GM19043 (cell line): ENCODE measurements around the gene PCYT1A.
A peak's percentile ranks its signal among the peaks of the same experiment; 100 is the strongest.
"Not testable (repeated sequence)": the region's sequence is repeated elsewhere in the genome, so short reads cannot be mapped to it uniquely, and the experiment has no call there.

Experiments used
- ATAC-seq: cut with Tn5 transposase; IDR thresholded peaks from one replicate; pipeline ENCODE4 v1.9.1; 2021; ENCODE audit warnings: low read depth; ENCODE audit not compliant: unreplicated experiment

PCYT1A gene

GRCh38 chr3:196292286-196292923, 4.9 kb upstream of the PCYT1A start:
- ATAC-seq, result no peak

GRCh38 chr3:196288141-196288460, 575 bp upstream of the PCYT1A start:
- ATAC-seq, result no peak

- peak; percentile 23 for ATAC-seq
Observed at GRCh38 chr3:196287090-196287439, 461 bp downstream of the PCYT1A start.

- no peak for ATAC-seq
Observed at GRCh38 chr3:196284396-196284795, 3.1 kb downstream of the PCYT1A start.

- no peak for ATAC-seq
Observed at GRCh38 chr3:196281962-196282361, 5.6 kb downstream of the PCYT1A start.

- ATAC-seq, result no peak
Observed at GRCh38 chr3:196280689-196281440, 6.7 kb downstream of the PCYT1A start.

- ATAC-seq, result no peak
Observed at GRCh38 chr3:196275126-196275525, 12.4 kb downstream of the PCYT1A start.

GRCh38 chr3:196274585-196274984, 12.9 kb downstream of the PCYT1A start:
- peak; percentile 88 for ATAC-seq

- ATAC-seq, result no peak
Observed at GRCh38 chr3:196273655-196274054, 13.9 kb downstream of the PCYT1A start.

- no peak for ATAC-seq
Observed at GRCh38 chr3:196272826-196273225, 14.7 kb downstream of the PCYT1A start.

- no peak for ATAC-seq
Observed at GRCh38 chr3:196270499-196270898, 17.0 kb downstream of the PCYT1A start.

- no peak for ATAC-seq
Observed at GRCh38 chr3:196268284-196269163, 19.0 kb downstream of the PCYT1A start.

- ATAC-seq, result no peak
Observed at GRCh38 chr3:196263819-196264218, 23.7 kb downstream of the PCYT1A start.

- no peak for ATAC-seq
Observed at GRCh38 chr3:196260784-196261183, 26.7 kb downstream of the PCYT1A start.

GRCh38 chr3:196255776-196256175, 31.8 kb downstream of the PCYT1A start:
- no peak for ATAC-seq

GRCh38 chr3:196254376-196255283, 32.9 kb downstream of the PCYT1A start:
- ATAC-seq, result no peak

GRCh38 chr3:196251918-196252317, 35.6 kb downstream of the PCYT1A start:
- no peak for ATAC-seq

- no peak for ATAC-seq
Observed at GRCh38 chr3:196246612-196247308, 40.8 kb downstream of the PCYT1A start.

- not testable (repeated sequence) for ATAC-seq
Observed at GRCh38 chr3:196244166-196244565, 43.4 kb downstream of the PCYT1A start.

GRCh38 chr3:196241704-196242103, 45.8 kb downstream of the PCYT1A start:
- ATAC-seq, result no peak
